HPDE6-E6E7 (cell line): ENCODE measurements around the gene FXR2.

Source experiments
- DNase-seq: peaks from one replicate; pipeline ENCODE4 v3.0.0; 2011; ENCODE audit warnings: missing footprints; ENCODE audit errors: extremely low spot score

The FXR2 gene

DNA sequence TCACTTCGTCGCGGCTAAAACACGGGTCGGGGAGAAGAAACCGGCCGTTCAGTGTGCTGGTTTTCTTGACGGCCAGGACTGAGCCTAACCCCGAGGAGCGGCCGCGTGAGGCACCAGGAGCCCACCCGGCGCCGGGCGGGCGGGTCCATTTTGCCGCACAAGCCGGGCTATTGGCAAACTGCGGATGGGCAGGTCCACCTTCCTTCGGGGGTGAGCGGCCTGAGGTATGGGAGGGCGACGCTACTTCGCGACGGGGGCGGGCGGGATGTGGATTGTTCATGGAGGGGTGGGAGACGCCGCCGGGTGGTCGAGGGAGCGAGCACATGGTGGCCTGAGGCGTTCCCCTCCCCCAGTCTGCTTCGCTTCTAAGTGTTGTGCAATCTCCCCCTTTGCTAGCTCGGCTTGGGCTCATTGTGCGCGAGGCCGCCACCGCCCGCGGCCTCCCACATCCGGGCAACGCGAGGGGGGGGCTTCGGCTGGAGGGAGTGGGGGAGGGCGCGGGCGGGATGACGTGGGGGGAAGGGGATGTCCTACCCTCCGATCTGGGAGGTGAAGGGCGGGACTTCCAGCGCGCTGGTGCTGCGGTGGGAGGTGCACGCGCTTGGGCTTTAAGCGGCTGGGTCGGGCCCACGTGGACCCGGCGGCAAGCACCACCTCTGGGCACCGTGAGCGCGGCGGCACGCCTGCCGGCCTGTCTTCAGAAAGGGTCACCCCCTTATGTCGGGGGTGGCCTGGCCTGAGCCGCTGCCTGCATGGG, 41.2 kb downstream of the FXR2 start:
- no peak for DNase-seq

DNA sequence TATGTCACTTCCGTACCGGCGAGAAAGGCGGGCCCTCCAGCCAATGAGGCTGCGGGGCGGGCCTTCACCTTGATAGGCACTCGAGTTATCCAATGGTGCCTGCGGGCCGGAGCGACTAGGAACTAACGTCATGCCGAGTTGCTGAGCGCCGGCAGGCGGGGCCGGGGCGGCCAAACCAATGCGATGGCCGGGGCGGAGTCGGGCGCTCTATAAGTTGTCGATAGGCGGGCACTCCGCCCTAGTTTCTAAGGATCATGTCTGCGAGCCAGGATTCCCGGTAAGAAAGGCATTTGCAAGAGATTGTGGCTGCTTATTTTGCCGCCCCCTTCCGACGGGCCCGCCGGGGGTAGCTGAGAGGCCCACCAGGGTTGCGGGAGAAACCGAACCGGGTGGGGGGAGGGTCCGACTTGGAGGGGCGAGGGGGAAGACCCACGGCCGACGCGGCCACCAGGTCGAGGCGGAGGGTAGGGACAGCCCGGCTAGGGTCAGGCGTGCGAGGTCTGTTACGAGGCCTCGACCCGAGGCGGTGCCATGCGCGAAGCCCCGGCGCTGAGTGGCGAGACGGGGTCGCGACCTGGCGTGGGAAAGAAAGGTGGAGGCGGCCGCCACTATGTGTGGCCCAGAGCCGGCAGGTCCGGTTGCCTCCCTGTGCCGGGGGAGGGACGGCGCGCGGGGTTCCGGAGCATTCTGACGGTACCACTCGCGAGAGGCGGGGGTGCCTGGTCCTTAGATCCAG, 41.9 kb downstream of the FXR2 start:
- no peak for DNase-seq

DNA sequence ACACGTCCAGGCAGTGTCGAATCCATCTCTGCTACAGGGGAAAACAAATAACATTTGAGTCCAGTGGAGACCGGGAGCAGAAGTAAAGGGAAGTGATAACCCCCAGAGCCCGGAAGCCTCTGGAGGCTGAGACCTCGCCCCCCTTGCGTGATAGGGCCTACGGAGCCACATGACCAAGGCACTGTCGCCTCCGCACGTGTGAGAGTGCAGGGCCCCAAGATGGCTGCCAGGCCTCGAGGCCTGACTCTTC, 42.4 kb downstream of the FXR2 start:
- DNase-seq: peak; percentile 99

DNA sequence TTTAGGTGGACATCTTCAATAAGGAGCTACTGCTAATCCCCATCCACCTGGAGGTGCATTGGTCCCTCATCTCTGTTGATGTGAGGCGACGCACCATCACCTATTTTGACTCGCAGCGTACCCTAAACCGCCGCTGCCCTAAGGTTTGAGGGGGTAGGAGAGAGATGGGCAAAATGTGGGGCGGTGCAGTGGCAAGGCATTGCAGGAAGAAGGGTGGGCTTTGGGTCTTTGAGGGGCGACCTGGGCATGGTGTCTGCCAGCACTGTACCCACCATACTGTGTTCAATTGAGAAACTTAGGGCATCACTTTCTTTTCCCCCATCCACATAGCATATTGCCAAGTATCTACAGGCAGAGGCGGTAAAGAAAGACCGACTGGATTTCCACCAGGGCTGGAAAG, 44.3 kb downstream of the FXR2 start:
- DNase-seq: no peak

DNA sequence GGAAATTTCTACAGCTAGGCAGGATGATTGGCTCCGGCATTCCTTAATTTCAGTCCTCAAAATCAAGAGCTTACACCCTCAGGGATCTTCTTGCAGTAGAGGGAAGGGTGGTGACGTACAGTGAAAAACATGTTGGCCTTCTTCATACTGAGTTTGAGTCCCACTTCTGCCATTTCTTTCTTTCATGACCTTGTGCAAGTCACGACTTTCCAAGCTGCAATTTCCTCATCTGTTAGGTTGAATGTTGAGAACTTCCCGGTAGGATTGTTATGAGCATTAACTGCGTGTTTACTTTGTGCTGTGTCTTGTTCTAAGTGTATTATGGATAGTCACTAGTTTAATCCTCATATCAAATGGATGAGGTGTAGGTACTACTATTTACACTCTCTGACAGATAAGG, 45.1 kb downstream of the FXR2 start:
- DNase-seq: no peak

DNA sequence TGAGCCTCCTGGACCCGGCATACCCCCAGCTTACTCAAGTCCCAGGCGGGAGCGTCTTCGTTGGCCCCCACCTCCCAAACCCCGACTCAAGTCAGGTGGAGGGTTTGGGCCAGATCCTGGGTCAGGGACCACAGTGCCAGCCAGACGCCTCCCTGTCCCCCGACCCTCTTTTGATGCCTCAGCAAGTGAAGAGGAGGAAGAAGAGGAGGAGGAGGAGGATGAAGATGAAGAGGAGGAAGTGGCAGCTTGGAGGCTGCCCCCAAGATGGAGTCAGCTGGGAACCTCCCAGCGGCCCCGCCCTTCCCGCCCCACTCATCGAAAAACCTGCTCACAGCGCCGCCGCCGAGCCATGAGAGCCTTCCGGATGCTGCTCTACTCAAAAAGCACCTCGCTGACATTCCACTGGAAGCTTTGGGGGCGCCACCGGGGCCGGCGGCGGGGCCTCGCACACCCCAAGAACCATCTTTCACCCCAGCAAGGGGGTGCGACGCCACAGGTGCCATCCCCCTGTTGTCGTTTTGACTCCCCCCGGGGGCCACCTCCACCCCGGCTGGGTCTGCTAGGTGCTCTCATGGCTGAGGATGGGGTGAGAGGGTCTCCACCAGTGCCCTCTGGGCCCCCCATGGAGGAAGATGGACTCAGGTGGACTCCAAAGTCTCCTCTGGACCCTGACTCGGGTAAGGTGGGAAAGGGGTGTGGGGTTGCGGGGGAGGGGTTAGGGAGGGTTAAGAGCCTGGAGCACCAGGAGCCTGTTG, 51.4 kb downstream of the FXR2 start:
- DNase-seq: no peak

DNA sequence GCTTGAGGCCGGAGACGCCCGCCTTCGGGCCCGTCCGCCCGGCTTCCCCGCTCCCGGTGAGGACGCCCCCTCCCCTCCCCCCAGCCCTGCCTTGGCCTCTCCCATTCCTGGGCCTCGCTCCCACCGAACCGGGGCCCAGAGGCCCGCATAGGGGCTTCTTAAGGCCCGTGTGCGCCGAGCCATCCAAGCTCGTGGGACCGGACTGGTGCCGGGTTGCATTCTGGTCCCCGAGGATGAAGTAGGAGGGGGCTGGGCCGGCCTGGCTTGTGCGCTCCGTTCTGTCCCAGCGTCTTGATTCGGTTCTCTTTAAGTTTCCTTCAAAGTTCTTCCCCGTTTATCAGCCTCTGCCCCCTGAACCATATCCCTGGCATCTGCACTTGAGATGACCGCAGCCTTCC, 52.5 kb downstream of the FXR2 start:
- no peak for DNase-seq

DNA sequence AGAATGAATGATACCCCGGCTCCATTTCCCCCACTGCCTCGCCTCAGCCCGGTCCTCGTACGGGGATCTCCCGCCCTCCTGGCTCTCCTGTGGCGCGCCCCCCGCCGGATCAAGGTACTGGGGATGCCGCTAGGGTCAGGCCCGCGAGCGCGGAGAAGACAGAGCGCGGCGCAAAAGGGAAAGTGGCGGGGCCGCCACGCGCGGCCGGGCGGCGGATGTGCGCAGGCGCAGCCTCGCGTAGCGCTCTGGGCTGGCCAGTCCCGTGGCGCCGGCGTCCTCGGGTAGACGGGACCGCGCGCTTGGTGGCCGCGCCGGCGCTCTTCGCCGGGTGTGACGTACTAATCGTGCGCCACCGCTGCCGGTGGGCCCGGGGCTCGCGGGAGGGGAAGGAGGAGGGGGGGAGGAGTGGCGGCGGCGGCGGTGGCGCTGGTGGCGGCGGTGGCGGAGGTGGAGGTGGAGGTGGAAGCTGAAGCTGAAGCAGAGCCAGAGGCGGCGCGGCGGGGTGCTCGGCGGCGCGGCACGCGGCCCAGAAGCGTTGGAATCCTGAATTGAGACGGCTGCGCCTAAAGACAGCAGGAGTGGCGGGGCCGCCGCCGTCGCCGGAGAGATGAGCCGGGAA, 53.0 kb downstream of the FXR2 start, which contains the start of gene SENP3:
Gene SENP3 (plus strand): TSS at position 331 of the 619 bp plus-strand sequence. CDS start 1,158 bp downstream, outside the sequence.
- DNase-seq: peak; percentile 95

DNA sequence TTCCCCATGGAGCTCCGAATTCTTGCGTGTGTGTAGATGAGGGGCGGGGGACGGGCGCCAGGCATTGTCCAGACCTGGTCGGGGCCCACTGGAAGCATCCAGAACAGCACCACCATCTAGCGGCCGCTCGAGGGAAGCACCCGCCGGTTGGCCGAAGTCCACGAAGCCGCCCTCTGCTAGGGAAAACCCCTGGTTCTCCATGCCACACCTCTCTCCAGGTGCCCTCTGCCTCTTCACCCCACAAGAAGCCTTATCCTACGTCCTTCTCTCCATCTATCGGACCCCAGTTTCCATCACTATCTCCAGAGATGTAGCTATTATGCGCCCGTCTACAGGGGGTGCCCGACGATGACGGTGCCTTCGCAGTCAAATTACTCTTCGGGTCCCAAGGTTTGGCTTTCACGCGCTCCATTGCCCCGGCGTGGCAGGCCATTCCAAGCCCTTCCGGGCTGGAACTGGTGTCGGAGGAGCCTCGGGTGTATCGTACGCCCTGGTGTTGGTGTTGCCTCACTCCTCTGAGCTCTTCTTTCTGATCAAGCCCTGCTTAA, 53.6 kb downstream of the FXR2 start:
- peak; percentile 91 for DNase-seq

DNA sequence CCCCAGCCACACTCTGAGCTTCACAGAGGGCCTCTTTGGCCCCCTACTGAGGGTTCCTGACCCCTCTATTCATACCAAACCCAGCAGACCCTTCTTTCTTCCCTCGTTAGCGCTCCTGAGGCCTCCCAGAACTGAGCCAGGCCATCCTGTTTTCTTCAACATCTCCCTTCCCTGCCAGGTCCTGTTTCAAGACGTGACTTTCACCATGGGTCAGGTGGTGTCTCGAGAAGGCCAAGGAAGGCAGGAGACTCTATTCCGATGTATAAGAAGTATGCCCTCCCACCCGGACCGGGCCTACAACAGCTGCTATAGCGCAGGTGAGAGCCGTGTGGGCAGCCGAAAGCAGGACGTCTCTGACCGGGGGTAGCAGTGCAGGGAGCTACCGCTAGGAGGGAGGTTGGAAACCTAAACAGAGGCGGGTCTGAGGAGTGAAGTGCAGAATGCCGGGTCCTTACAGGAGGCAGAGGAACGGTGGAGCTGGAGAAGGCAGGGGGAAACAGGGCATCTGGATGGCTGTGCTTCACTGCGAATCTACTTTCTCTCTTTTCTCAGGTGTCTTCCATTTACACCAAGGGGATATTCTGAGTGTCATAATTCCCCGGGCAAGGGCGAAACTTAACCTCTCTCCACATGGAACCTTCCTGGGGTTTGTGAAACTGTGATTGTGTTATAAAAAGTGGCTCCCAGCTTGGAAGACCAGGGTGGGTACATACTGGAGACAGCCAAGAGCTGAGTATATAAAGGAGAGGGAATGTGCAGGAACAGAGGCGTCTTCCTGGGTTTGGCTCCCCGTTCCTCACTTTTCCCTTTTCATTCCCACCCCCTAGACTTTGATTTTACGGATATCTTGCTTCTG, 54.3 kb downstream of the FXR2 start:
- DNase-seq: no peak

DNA sequence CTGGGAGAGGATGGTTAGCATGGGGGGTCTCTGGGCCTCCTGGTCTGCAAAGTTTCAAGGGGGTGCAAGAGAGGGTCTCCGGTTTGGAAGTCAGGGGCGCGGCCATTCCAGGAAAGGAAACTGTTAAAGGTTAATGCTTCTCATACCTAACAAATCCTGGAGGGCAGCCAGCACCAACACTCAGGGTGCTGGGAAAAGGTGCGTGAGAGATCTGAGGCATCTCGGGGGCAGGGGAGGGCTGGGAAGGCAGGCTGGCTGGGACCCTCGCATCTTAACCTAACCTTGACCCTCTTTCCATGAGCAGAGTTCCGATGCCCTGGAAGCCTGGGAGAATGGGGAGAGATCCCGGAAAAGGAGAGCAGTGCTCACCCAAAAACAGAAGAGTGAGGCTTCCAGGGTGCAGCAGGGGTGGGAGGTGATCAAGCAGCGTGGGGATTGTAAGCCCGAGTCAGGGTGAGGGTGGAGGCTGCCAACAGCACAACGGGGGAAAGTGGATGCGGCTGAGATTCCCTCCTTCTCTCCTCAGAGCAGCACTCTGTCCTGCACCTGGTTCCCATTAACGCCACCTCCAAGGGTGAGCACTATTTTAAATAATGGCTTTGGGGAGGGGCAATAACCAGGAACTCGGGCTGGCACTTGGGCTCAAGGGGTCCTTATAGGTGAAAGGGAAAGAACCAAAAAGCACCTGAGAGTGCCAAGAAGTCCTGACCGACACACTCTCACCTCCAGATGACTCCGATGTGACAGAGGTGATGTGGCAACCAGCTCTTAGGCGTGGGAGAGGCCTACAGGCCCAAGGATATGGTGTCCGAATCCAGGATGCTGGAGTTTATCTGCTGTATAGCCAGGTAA, 55.2 kb downstream of the FXR2 start:
- no peak for DNase-seq

DNA sequence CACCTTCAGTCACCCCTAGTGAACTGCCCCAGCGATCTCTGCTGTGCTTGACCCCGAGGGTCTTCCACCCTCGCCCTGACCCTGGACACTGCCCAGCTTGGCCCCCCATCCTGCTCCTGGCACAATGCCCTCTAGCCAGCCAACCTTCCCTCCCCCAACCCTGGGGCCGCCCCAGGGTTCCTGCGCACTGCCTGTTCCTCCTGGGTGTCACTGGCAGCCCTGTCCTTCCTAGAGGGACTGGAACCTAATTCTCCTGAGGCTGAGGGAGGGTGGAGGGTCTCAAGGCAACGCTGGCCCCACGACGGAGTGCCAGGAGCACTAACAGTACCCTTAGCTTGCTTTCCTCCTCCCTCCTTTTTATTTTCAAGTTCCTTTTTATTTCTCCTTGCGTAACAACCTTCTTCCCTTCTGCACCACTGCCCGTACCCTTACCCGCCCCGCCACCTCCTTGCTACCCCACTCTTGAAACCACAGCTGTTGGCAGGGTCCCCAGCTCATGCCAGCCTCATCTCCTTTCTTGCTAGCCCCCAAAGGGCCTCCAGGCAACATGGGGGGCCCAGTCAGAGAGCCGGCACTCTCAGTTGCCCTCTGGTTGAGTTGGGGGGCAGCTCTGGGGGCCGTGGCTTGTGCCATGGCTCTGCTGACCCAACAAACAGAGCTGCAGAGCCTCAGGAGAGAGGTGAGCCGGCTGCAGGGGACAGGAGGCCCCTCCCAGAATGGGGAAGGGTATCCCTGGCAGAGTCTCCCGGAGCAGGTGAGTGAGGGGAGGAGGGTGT, 56.0 kb downstream of the FXR2 start, which contains the start of gene TNFSF13:
Gene TNFSF13 (plus strand): TSS at position 207 of the 776 bp plus-strand sequence. CDS start 290 bp downstream, at position 497.
- DNase-seq: no peak

DNA sequence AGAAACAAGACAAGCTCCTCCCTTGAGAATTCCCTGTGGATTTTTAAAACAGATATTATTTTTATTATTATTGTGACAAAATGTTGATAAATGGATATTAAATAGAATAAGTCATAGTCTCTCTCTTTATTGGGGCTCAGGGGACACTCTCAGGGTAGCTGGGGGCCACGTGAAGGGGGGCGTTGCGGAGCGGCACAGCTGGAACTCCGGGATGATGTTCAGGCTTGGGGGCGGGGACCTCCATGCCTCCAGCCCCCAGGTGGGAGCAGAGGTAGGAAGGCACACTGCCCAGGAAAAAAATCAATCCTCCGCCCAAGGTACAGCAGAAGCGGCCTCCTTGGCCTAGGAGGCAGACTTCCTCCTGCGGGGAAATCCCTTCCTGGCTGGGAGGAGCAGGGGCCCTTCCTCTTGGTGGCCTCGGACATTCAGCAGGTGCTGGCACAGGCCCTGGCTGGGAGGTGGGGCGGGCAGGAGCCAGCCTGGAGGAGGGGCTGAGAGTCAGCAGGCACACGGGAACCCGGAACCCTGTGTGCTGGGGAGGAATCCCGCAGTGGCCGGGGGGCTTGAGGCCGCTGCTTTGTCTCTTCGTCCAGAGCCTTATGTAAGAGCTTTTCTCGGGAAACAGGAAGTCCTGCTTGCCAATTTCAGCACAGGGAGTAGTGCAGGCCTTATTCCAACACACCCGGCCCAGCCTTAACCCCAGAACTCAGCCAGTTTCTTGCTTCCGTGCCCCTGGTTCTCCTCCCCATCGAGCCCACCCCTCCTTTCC, 56.7 kb downstream of the FXR2 start:
- DNase-seq: peak; percentile 68

DNA sequence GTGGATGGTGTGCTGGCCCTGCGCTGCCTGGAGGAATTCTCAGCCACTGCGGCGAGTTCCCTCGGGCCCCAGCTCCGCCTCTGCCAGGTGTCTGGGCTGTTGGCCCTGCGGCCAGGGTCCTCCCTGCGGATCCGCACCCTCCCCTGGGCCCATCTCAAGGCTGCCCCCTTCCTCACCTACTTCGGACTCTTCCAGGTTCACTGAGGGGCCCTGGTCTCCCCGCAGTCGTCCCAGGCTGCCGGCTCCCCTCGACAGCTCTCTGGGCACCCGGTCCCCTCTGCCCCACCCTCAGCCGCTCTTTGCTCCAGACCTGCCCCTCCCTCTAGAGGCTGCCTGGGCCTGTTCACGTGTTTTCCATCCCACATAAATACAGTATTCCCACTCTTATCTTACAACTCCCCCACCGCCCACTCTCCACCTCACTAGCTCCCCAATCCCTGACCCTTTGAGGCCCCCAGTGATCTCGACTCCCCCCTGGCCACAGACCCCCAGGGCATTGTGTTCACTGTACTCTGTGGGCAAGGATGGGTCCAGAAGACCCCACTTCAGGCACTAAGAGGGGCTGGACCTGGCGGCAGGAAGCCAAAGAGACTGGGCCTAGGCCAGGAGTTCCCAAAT, 57.4 kb downstream of the FXR2 start:
- no peak for DNase-seq

DNA sequence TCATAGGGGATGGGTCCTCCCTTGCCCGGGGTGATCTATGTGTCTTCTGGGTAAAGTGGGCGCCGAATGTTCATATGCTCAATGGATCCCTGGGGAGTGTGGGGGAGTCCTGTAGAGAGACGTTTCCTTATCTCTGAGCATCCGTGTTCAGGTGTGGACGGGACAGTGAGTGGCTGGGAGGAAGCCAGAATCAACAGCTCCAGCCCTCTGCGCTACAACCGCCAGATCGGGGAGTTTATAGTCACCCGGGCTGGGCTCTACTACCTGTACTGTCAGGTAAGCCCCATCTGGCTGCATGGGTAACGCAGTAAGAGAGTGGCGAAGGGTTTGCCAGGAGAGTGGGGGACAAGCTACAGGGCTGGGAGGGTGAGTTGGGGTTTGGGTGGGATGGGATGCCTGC, 58.1 kb downstream of the FXR2 start:
- no peak for DNase-seq

DNA sequence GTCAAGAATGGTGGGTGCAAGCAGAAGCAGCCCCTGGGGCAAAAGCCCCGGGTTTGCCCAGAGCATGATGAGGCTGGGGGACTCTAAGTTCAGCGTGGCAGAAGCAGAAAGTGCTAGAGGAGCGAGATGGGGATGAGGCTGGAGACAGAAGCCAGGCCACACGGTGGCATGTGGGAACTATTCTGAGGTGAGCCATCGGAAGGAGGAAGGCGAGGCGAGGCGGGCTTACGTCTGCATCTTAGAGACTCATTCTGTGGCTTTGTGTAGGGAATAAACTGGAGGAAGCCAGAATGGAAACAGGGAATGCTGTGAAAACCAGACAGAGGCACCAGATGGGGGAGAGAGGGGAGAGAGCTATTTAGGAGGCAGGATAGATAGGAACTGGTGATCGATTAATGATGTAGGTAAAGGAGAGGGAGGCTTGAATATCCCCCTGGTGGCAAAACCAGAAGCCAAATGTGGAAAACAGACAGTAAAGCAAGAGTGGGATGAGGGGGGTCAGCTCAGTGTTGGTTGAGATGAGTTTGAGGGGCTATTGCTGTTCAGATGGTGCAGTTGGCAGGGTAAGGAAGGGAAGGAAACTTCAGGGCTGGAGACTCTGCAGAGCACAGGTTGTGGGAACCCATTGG, 59.3 kb downstream of the FXR2 start:
- DNase-seq: no peak

DNA sequence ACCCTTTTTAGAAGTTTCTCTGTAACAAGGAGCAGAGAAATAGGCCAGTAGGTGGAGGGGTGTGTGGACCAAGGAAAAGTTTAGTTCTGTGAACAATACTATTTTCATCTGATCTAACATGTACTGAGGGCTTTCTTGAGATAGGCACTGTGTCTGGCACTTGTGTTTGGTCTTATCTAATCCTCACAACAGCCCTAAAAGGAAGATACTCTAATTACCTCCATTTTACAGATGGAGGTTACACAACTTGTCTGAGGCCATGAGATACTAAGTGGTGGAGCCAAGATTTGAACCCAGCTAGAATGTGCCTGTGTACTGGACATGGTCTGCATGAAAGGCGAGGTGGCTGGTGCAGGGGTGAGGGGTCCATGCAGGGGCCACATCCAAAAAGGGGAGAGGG, 61.3 kb downstream of the FXR2 start:
- no peak for DNase-seq
